HepG2 (cell line): Measurements from ENCODE around the gene TNFSF13. TPM values are rescaled to one million over a fixed set of nuclear protein-coding genes. Genes with fewer than 3 reads are reported as not detected.

ENCODE experiments used
- ATF7 ChIP-seq, 2 experiments: fragments of 450-650 bp in 1 of 2; sonication (generic) in 1 of 2; formaldehyde crosslinking in 1 of 2; IDR thresholded peaks; 2 replicates each; pipeline versions ENCODE4 v1.4.0 to v1.6.1; 2016 to 2020; ENCODE audit warnings: antibody characterized with exemption in 1 of 2, mild to moderate bottlenecking in 1 of 2, missing genetic modification reagents in 1 of 2
- CBFB ChIP-seq: sonication (generic); formaldehyde crosslinking; IDR thresholded peaks from 2 replicates; pipeline ENCODE4 v1.4.0; 2020; ENCODE audit warnings: missing genetic modification reagents
- GZF1 ChIP-seq: sonication (generic); formaldehyde crosslinking; IDR thresholded peaks from 2 replicates; pipeline ENCODE4 v1.5.1; 2020; ENCODE audit warnings: mild to moderate bottlenecking, missing genetic modification reagents
- IKZF1 ChIP-seq: fragments of 450-650 bp; IDR thresholded peaks from 2 replicates; pipeline ENCODE4 v1.7.1; 2016
- SAP130 ChIP-seq: IDR thresholded peaks from 2 replicates; pipeline ENCODE4 v1.6.1; 2016; ENCODE audit warnings: low read depth
- YEATS4 ChIP-seq: sonication (generic); formaldehyde crosslinking; IDR thresholded peaks from 2 replicates; pipeline ENCODE4 v1.4.0; 2020; ENCODE audit warnings: missing genetic modification reagents, borderline replicate concordance
- ZBTB38 ChIP-seq: sonication (generic); formaldehyde crosslinking; IDR thresholded peaks from 2 replicates; pipeline ENCODE4 v1.5.1; 2020; ENCODE audit warnings: mild to moderate bottlenecking, missing genetic modification reagents
- ZNF235 ChIP-seq: sonication (generic); formaldehyde crosslinking; IDR thresholded peaks from 2 replicates; pipeline ENCODE4 v1.8.1; 2023; ENCODE audit warnings: mild to moderate bottlenecking, missing genetic modification reagents, borderline replicate concordance
- ZNF331 ChIP-seq: sonication (generic); formaldehyde crosslinking; IDR thresholded peaks from 2 replicates; pipeline ENCODE4 v1.4.0; 2020; ENCODE audit warnings: missing genetic modification reagents
- ZNF33B ChIP-seq: sonication (generic); formaldehyde crosslinking; IDR thresholded peaks from 2 replicates; pipeline ENCODE4 v1.5.1; 2020; ENCODE audit warnings: mild to moderate bottlenecking, missing genetic modification reagents
- ZNF547 ChIP-seq: sonication (generic); formaldehyde crosslinking; IDR thresholded peaks from 2 replicates; pipeline ENCODE4 v1.5.1; 2020; ENCODE audit warnings: mild to moderate bottlenecking, missing genetic modification reagents
- polyA plus RNA-seq, 8 experiments: library from polyadenylated mRNA; depleted of rRNA in 3 of 8; stranded (reverse) in 7 of 8; unstranded in 1 of 8; fragments of >200 nt; fragmentation: Illumina TruSeq in 4 of 8; extraction: Trizol in 4 of 8; gene quantifications; 2 replicates each; pipeline versions ENCODE4 v1.2.1 to v1.2.3, GENCODE V29; 2011 to 2016; ENCODE audit warnings: low read depth in 4 of 8, missing spikeins in 1 of 8, mixed read lengths in 1 of 8; ENCODE audit not compliant: insufficient read depth in 1 of 8
- total RNA-seq, 5 experiments: library from RNA; depleted of rRNA; stranded (reverse); fragments of >200 nt; fragmentation: Illumina TruSeq; extraction: Trizol; gene quantifications; 2 replicates each; pipeline ENCODE4 v1.2.3, GENCODE V29; 2016; ENCODE audit warnings: low read depth in 1 of 5
- TF ChIP-seq, protein P1 (sequence below): sonication (generic); formaldehyde crosslinking; IDR thresholded peaks from 2 replicates; pipeline ENCODE4 v1.9.0; 2022; ENCODE audit warnings: low read depth, missing genetic modification reagents
- TF ChIP-seq, protein P2 (sequence below): sonication (generic); formaldehyde crosslinking; IDR thresholded peaks from 2 replicates; pipeline ENCODE4 v1.5.0; 2020; ENCODE audit warnings: mild to moderate bottlenecking, missing genetic modification reagents, borderline replicate concordance
- TF ChIP-seq, protein P3 (sequence below): sonication (generic); formaldehyde crosslinking; IDR thresholded peaks from 2 replicates; pipeline ENCODE4 v1.8.0; 2022; ENCODE audit warnings: missing genetic modification reagents, mild to moderate bottlenecking, moderate library complexity, borderline replicate concordance
- TF ChIP-seq, protein P4 (sequence below): sonication (generic); formaldehyde crosslinking; IDR thresholded peaks from 2 replicates; pipeline ENCODE4 v1.4.0; 2020; ENCODE audit warnings: mild to moderate bottlenecking, missing genetic modification reagents
- TF ChIP-seq, protein P5 (sequence below): sonication (generic); formaldehyde crosslinking; IDR thresholded peaks from 2 replicates; pipeline ENCODE4 v1.4.0; 2020; ENCODE audit warnings: missing genetic modification reagents

Gene TNFSF13
- total and polyA plus RNA-seq, 2 of the 13 experiments (the other 11 are each of a cell fraction or from before 2014, with no cell fraction given), result 2.5 to 3.3 TPM

DNA sequence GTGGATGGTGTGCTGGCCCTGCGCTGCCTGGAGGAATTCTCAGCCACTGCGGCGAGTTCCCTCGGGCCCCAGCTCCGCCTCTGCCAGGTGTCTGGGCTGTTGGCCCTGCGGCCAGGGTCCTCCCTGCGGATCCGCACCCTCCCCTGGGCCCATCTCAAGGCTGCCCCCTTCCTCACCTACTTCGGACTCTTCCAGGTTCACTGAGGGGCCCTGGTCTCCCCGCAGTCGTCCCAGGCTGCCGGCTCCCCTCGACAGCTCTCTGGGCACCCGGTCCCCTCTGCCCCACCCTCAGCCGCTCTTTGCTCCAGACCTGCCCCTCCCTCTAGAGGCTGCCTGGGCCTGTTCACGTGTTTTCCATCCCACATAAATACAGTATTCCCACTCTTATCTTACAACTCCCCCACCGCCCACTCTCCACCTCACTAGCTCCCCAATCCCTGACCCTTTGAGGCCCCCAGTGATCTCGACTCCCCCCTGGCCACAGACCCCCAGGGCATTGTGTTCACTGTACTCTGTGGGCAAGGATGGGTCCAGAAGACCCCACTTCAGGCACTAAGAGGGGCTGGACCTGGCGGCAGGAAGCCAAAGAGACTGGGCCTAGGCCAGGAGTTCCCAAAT lies 1.3 kb upstream of the TNFSF13 start (continued):
- TF ChIP-seq, protein P1, sequence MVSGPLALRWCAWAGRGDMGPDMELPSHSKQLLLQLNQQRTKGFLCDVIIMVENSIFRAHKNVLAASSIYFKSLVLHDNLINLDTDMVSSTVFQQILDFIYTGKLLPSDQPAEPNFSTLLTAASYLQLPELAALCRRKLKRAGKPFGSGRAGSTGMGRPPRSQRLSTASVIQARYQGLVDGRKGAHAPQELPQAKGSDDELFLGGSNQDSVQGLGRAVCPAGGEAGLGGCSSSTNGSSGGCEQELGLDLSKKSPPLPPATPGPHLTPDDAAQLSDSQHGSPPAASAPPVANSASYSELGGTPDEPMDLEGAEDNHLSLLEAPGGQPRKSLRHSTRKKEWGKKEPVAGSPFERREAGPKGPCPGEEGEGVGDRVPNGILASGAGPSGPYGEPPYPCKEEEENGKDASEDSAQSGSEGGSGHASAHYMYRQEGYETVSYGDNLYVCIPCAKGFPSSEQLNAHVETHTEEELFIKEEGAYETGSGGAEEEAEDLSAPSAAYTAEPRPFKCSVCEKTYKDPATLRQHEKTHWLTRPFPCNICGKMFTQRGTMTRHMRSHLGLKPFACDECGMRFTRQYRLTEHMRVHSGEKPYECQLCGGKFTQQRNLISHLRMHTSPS (CRISPR knock-in tag), result 0 out of 2 replicates have a peak, but pooled peaks have one; percentile 36
- TF ChIP-seq CBFB (0 out of 2 replicates have a peak, but pooled peaks have one; percentile 37), ZNF235 (CRISPR knock-in tag) (no peak), ZNF33B (no peak), YEATS4 (CRISPR knock-in tag) (peak; percentile 32; the same call in 1 of the 2 replicates), ZBTB38 (CRISPR knock-in tag) (0 out of 2 replicates have a peak, but pooled peaks have one; percentile 59), ZNF547 (CRISPR knock-in tag) (peak; percentile 41; the same call in 1 of the 2 replicates), ATF7 (IDR thresholded peaks at IDR 0.05) (no peak), ATF7 (CRISPR knock-in tag; IDR thresholded peaks at IDR 0.05) (no peak), SAP130 (peak; percentile 70), GZF1 (CRISPR knock-in tag) (no peak), IKZF1 (no peak), ZNF331 (CRISPR knock-in tag) (0 out of 2 replicates have a peak, but pooled peaks have one; percentile 24)
- TF ChIP-seq, protein P2, sequence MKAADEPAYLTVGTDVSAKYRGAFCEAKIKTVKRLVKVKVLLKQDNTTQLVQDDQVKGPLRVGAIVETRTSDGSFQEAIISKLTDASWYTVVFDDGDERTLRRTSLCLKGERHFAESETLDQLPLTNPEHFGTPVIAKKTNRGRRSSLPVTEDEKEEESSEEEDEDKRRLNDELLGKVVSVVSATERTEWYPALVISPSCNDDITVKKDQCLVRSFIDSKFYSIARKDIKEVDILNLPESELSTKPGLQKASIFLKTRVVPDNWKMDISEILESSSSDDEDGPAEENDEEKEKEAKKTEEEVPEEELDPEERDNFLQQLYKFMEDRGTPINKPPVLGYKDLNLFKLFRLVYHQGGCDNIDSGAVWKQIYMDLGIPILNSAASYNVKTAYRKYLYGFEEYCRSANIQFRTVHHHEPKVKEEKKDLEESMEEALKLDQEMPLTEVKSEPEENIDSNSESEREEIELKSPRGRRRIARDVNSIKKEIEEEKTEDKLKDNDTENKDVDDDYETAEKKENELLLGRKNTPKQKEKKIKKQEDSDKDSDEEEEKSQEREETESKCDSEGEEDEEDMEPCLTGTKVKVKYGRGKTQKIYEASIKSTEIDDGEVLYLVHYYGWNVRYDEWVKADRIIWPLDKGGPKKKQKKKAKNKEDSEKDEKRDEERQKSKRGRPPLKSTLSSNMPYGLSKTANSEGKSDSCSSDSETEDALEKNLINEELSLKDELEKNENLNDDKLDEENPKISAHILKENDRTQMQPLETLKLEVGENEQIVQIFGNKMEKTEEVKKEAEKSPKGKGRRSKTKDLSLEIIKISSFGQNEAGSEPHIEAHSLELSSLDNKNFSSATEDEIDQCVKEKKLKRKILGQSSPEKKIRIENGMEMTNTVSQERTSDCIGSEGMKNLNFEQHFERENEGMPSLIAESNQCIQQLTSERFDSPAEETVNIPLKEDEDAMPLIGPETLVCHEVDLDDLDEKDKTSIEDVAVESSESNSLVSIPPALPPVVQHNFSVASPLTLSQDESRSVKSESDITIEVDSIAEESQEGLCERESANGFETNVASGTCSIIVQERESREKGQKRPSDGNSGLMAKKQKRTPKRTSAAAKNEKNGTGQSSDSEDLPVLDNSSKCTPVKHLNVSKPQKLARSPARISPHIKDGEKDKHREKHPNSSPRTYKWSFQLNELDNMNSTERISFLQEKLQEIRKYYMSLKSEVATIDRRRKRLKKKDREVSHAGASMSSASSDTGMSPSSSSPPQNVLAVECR, result peak; percentile 35; the same call in 1 of the 2 replicates
- TF ChIP-seq, protein P3, sequence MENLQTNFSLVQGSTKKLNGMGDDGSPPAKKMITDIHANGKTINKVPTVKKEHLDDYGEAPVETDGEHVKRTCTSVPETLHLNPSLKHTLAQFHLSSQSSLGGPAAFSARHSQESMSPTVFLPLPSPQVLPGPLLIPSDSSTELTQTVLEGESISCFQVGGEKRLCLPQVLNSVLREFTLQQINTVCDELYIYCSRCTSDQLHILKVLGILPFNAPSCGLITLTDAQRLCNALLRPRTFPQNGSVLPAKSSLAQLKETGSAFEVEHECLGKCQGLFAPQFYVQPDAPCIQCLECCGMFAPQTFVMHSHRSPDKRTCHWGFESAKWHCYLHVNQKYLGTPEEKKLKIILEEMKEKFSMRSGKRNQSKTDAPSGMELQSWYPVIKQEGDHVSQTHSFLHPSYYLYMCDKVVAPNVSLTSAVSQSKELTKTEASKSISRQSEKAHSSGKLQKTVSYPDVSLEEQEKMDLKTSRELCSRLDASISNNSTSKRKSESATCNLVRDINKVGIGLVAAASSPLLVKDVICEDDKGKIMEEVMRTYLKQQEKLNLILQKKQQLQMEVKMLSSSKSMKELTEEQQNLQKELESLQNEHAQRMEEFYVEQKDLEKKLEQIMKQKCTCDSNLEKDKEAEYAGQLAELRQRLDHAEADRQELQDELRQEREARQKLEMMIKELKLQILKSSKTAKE (CRISPR knock-in tag), result no peak
- TF ChIP-seq, protein P4, sequence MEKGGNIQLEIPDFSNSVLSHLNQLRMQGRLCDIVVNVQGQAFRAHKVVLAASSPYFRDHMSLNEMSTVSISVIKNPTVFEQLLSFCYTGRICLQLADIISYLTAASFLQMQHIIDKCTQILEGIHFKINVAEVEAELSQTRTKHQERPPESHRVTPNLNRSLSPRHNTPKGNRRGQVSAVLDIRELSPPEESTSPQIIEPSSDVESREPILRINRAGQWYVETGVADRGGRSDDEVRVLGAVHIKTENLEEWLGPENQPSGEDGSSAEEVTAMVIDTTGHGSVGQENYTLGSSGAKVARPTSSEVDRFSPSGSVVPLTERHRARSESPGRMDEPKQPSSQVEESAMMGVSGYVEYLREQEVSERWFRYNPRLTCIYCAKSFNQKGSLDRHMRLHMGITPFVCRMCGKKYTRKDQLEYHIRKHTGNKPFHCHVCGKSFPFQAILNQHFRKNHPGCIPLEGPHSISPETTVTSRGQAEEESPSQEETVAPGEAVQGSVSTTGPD, result no peak
- TF ChIP-seq, protein P5, sequence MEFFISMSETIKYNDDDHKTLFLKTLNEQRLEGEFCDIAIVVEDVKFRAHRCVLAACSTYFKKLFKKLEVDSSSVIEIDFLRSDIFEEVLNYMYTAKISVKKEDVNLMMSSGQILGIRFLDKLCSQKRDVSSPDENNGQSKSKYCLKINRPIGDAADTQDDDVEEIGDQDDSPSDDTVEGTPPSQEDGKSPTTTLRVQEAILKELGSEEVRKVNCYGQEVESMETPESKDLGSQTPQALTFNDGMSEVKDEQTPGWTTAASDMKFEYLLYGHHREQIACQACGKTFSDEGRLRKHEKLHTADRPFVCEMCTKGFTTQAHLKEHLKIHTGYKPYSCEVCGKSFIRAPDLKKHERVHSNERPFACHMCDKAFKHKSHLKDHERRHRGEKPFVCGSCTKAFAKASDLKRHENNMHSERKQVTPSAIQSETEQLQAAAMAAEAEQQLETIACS (CRISPR knock-in tag), result no peak
